ENCODE results near the gene FRMD3.

FRMD3 gene

DNA sequence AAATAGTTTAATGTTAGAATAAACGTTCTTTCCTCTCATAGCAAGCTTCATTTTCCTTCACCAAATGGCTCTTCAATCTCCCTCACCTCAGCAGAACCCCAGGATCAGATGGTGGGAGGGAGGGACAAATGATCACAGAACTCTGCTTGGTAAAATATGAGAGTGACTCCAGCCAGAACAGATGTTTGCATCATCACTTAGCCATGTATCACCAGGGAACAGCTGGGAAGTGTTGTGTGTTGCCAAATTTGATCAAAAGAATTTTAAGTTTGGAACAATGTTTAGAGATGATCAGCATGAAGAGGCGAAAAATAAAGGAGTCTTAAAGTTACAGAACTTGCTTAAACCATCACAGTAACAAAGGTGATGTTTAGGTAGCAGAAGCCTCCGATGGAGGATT is 115.7 kb downstream of the FRMD3 start:
- TF ChIP-seq EP300 (IDR thresholded peaks at IDR 0.05; ENCODE audit: borderline replicate concordance) (no peak), TAF1 (IDR thresholded peaks at IDR 0.05; ENCODE audit: low read depth) (no peak), TCF12 (IDR thresholded peaks at IDR 0.05; ENCODE audit: low read depth) (no peak), TEAD4 (IDR thresholded peaks at IDR 0.05) (no peak), ZBTB7A (IDR thresholded peaks at IDR 0.05; ENCODE audit: low read depth) (no peak), FOXM1 (IDR thresholded peaks at IDR 0.05; ENCODE audit: borderline replicate concordance, low read depth) (no peak), CREB1 (IDR thresholded peaks at IDR 0.05; ENCODE audit: low read depth) (no peak), CEBPB (IDR thresholded peaks at IDR 0.05) (no peak), NFIC (IDR thresholded peaks at IDR 0.05) (no peak), YY1 (IDR thresholded peaks at IDR 0.05; ENCODE audit: low read depth) (no peak), RAD21 (IDR thresholded peaks at IDR 0.05; ENCODE audit: low read depth) (no peak), EGR1 (IDR thresholded peaks at IDR 0.05) (no peak)
- TF ChIP-seq, protein P1, sequence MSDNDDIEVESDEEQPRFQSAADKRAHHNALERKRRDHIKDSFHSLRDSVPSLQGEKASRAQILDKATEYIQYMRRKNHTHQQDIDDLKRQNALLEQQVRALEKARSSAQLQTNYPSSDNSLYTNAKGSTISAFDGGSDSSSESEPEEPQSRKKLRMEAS (IDR thresholded peaks at IDR 0.05) = no peak
- TF ChIP-seq, protein P2, sequence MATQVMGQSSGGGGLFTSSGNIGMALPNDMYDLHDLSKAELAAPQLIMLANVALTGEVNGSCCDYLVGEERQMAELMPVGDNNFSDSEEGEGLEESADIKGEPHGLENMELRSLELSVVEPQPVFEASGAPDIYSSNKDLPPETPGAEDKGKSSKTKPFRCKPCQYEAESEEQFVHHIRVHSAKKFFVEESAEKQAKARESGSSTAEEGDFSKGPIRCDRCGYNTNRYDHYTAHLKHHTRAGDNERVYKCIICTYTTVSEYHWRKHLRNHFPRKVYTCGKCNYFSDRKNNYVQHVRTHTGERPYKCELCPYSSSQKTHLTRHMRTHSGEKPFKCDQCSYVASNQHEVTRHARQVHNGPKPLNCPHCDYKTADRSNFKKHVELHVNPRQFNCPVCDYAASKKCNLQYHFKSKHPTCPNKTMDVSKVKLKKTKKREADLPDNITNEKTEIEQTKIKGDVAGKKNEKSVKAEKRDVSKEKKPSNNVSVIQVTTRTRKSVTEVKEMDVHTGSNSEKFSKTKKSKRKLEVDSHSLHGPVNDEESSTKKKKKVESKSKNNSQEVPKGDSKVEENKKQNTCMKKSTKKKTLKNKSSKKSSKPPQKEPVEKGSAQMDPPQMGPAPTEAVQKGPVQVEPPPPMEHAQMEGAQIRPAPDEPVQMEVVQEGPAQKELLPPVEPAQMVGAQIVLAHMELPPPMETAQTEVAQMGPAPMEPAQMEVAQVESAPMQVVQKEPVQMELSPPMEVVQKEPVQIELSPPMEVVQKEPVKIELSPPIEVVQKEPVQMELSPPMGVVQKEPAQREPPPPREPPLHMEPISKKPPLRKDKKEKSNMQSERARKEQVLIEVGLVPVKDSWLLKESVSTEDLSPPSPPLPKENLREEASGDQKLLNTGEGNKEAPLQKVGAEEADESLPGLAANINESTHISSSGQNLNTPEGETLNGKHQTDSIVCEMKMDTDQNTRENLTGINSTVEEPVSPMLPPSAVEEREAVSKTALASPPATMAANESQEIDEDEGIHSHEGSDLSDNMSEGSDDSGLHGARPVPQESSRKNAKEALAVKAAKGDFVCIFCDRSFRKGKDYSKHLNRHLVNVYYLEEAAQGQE (IDR thresholded peaks at IDR 0.05; ENCODE audit: low read depth) = no peak
- TF ChIP-seq, protein P3, sequence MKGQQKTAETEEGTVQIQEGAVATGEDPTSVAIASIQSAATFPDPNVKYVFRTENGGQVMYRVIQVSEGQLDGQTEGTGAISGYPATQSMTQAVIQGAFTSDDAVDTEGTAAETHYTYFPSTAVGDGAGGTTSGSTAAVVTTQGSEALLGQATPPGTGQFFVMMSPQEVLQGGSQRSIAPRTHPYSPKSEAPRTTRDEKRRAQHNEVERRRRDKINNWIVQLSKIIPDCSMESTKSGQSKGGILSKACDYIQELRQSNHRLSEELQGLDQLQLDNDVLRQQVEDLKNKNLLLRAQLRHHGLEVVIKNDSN (IDR thresholded peaks at IDR 0.05) = no peak

DNA sequence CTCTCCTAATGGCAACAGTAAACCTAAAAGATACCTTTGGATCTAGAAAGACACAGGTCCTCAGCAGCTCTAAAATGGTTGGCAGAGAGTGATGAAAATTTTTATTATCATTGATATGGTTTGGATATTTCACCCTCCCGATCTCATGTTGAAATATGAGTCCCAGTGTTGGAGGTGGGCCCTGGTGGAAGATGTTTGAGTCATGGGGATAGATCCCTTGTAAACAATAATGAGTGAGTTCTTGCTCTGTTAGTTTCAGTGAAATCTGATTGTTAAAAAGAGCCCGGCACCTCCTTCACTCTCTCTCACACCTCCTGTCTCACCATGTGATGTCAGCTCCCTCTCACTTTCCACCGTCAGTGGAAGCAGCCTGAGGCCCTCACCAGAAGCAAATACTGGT is 117.7 kb downstream of the FRMD3 start:
- TF ChIP-seq YY1 (IDR thresholded peaks at IDR 0.05; ENCODE audit: low read depth) (no peak), TAF1 (IDR thresholded peaks at IDR 0.05; ENCODE audit: low read depth) (no peak), ZBTB7A (IDR thresholded peaks at IDR 0.05; ENCODE audit: low read depth) (no peak), TEAD4 (IDR thresholded peaks at IDR 0.05) (no peak), CREB1 (IDR thresholded peaks at IDR 0.05; ENCODE audit: low read depth) (no peak), RAD21 (IDR thresholded peaks at IDR 0.05; ENCODE audit: low read depth) (no peak), TCF12 (IDR thresholded peaks at IDR 0.05; ENCODE audit: low read depth) (no peak), FOXM1 (IDR thresholded peaks at IDR 0.05; ENCODE audit: borderline replicate concordance, low read depth) (no peak), EGR1 (IDR thresholded peaks at IDR 0.05) (no peak), CEBPB (IDR thresholded peaks at IDR 0.05) (no peak)
- TF ChIP-seq, protein P2 (IDR thresholded peaks at IDR 0.05; ENCODE audit: low read depth) = no peak
- TF ChIP-seq, protein P1 (IDR thresholded peaks at IDR 0.05) = no peak
- TF ChIP-seq, protein P3 (IDR thresholded peaks at IDR 0.05) = no peak

DNA sequence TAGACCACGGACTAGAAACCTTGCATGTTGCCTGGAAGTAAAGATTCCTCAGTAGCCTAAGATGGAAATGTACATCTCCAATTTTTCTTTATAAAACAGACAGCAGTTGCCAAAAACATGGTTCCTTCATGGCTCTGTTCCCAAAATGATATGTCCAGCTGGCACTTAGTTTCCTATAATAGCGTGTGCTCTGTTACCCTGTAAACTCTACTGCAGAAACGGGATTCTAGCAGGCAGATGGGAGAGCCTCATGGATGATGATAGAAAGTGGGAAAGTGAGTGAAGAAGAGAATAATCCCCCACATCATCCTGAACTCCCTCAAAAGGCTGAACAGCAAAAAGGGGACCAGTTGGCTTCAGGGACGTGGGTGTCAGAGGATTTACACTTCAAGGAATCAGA is 118.2 kb downstream of the FRMD3 start:
- TF ChIP-seq EGR1 (IDR thresholded peaks at IDR 0.05) (no peak), CREB1 (IDR thresholded peaks at IDR 0.05; ENCODE audit: low read depth) (no peak), EP300 (IDR thresholded peaks at IDR 0.05; ENCODE audit: borderline replicate concordance) (no peak), TEAD4 (IDR thresholded peaks at IDR 0.05) (no peak), RAD21 (IDR thresholded peaks at IDR 0.05; ENCODE audit: low read depth) (no peak), NFIC (IDR thresholded peaks at IDR 0.05) (no peak), CEBPB (IDR thresholded peaks at IDR 0.05) (no peak), TAF1 (IDR thresholded peaks at IDR 0.05; ENCODE audit: low read depth) (no peak)
- TF ChIP-seq, protein P2 (IDR thresholded peaks at IDR 0.05; ENCODE audit: low read depth) = no peak
- TF ChIP-seq, protein P1 (IDR thresholded peaks at IDR 0.05) = no peak

DNA sequence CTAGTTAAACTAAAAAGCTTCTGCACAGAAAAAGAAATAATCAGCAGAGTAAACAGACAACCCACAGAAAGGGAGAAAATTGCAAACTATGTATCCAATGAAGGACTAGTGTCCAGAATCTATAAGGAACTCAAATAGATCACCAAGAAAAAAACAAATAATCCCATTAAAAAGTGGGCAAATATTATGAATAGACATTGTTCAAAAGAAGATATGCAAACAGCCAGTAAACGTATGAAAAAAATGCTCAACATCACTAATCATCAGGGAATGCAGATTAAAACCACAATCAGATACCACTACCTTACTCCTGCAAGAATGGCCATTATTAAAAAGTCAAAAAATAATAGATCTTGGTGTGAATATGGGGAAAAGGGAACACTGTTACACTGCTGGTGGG is 119.9 kb downstream of the FRMD3 start:
- no peak for TF ChIP-seq EP300 (IDR thresholded peaks at IDR 0.05; ENCODE audit: borderline replicate concordance)

DNA sequence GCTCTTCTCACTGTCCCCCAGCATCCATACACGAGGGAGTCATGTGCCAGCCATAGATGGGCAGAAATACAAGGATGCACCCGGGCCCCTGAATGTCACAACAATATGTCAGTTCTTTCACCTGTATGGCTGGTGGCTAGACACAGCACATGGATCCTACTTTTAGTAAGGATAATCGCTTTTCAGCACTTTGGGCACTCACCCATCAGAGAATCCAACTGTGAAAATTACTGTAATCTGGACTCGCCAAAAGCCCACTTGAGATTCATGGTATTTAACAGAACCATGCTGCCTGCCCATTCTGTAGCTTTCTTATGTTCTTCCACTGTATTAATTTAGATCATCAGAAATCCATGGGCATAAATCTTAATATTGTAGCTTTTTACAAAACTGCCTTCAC is 124.8 kb downstream of the FRMD3 start:
- no peak for TF ChIP-seq TCF12 (IDR thresholded peaks at IDR 0.05; ENCODE audit: low read depth)
- no peak for TF ChIP-seq CREB1 (IDR thresholded peaks at IDR 0.05; ENCODE audit: low read depth)
- TF ChIP-seq EGR1 (IDR thresholded peaks at IDR 0.05) = no peak
- TF ChIP-seq CEBPB (IDR thresholded peaks at IDR 0.05) = no peak
